ENCODE measurements around the gene TXNDC17.
"Not testable (repeated sequence)": the region's sequence is repeated elsewhere in the genome, so short reads cannot be mapped to it uniquely, and the experiment has no call there.

Gene TXNDC17

GRCh38 chr17:6684460-6684783, 43.6 kb downstream of the TXNDC17 start:
- DNase-seq: no peak

- no peak for DNase-seq
Observed at GRCh38 chr17:6684881-6685767, 44.3 kb downstream of the TXNDC17 start.

GRCh38 chr17:6686026-6686425, 45.2 kb downstream of the TXNDC17 start:
- no peak for DNase-seq

- DNase-seq: no peak
Observed at GRCh38 chr17:6688944-6689343, 48.1 kb downstream of the TXNDC17 start.

- DNase-seq: no peak
Observed at GRCh38 chr17:6690641-6691040, 49.8 kb downstream of the TXNDC17 start.

- DNase-seq: no peak
Observed at GRCh38 chr17:6691546-6691945, 50.7 kb downstream of the TXNDC17 start.

GRCh38 chr17:6691958-6692357, 51.1 kb downstream of the TXNDC17 start:
- not testable (repeated sequence) for DNase-seq
